GM23338 (cell line): Measurements from ENCODE around the gene CATSPERE. TPM values are rescaled to one million over a fixed set of nuclear protein-coding genes. Genes with fewer than 3 reads are reported as not detected.

Experiments
- ATAC-seq: fragments of 200-7000 bp; cut with Tn5 transposase; 3 replicates; pipeline ENCODE4 v1.9.1; 2020
- DNase-seq: peaks from one replicate; pipeline ENCODE4 v3.0.0-alpha.2; 2015; ENCODE audit warnings: low spot score
- H2AFZ ChIP-seq: fragments of 200-600 bp; sonication (generic); 2 replicates; pipeline ENCODE4 v1.8.0; 2016; ENCODE audit warnings: antibody characterized with exemption, mild to moderate bottlenecking, moderate library complexity
- H3F3A ChIP-seq: fragments of 200-600 bp; sonication (generic); replicated peaks from 2 replicates; pipeline ENCODE4 v1.8.0; 2017; ENCODE audit warnings: antibody characterized with exemption, mixed run types, low read depth
- H3K27ac ChIP-seq: fragments of 200-600 bp; sonication (generic); 2 replicates; pipeline ENCODE4 v1.6.1; 2016; ENCODE audit warnings: low read depth
- H3K27me3 ChIP-seq: fragments of 200-600 bp; sonication (generic); 2 replicates; pipeline ENCODE4 v1.8.0; 2016; ENCODE audit warnings: mild to moderate bottlenecking, mixed run types, moderate library complexity; ENCODE audit not compliant: insufficient read depth
- H3K36me3 ChIP-seq: fragments of 200-600 bp; sonication (generic); 2 replicates; pipeline ENCODE4 v1.8.0; 2016; ENCODE audit warnings: mild to moderate bottlenecking; ENCODE audit not compliant: insufficient read depth
- H3K4me1 ChIP-seq: fragments of 200-600 bp; sonication (generic); 2 replicates; pipeline ENCODE4 v1.8.0; 2016; ENCODE audit warnings: mild to moderate bottlenecking, moderate library complexity; ENCODE audit not compliant: insufficient read depth
- H3K4me2 ChIP-seq: fragments of 200-600 bp; sonication (generic); 2 replicates; pipeline ENCODE4 v1.7.1; 2017; ENCODE audit warnings: mixed run types
- H3K4me3 ChIP-seq: fragments of 200-600 bp; sonication (generic); 2 replicates; pipeline ENCODE4 v1.6.1; 2016; ENCODE audit warnings: mixed run types
- H3K79me2 ChIP-seq: fragments of 200-600 bp; sonication (generic); replicated peaks from 2 replicates; pipeline ENCODE4 v1.8.0; 2017; ENCODE audit warnings: mild to moderate bottlenecking; ENCODE audit not compliant: insufficient read depth
- H3K9me2 ChIP-seq: fragments of 200-600 bp; sonication (generic); 2 replicates; pipeline ENCODE4 v1.8.0; 2017; ENCODE audit not compliant: insufficient read depth
- H4K20me1 ChIP-seq: fragments of 200-600 bp; sonication (generic); replicated peaks from 2 replicates; pipeline ENCODE4 v1.8.0; 2017; ENCODE audit warnings: mild to moderate bottlenecking; ENCODE audit not compliant: insufficient read depth
- H3K27ac Mint-ChIP-seq: 2 replicates; pipeline ENCODE4 v1.8.0; 2020; ENCODE audit warnings: inconsistent platforms, mild to moderate bottlenecking, moderate library complexity, mixed read lengths
- H3K27me3 Mint-ChIP-seq: 3 replicates; pipeline ENCODE4 v1.8.0; 2022; ENCODE audit warnings: low read depth, mild to moderate bottlenecking, moderate library complexity, mixed read lengths, inconsistent platforms; ENCODE audit not compliant: insufficient read depth, poor library complexity
- H3K36me3 Mint-ChIP-seq: 3 replicates; pipeline ENCODE4 v1.8.0; 2021; ENCODE audit warnings: low read depth, mild to moderate bottlenecking, inconsistent platforms, moderate library complexity, mixed read lengths
- H3K4me1 Mint-ChIP-seq: 3 replicates; pipeline ENCODE4 v1.8.0; 2020; ENCODE audit warnings: mild to moderate bottlenecking, inconsistent platforms, mixed read lengths
- H3K4me3 Mint-ChIP-seq: 3 replicates; pipeline ENCODE4 v1.8.0; 2021; ENCODE audit warnings: moderate library complexity, mild to moderate bottlenecking, inconsistent platforms, mixed read lengths
- H3K9me3 Mint-ChIP-seq: 3 replicates; pipeline ENCODE4 v1.8.0; 2020; ENCODE audit warnings: moderate library complexity, mild to moderate bottlenecking, inconsistent platforms, mixed read lengths
- CREB1 ChIP-seq: fragments of 250-450 bp; sonication (Bioruptor Pico); IDR thresholded peaks from 2 replicates; pipeline ENCODE4 v1.5.0; 2020; ENCODE audit warnings: low read depth, mild to moderate bottlenecking, moderate library complexity
- CTCF ChIP-seq, 2 experiments: fragments of 200-600 bp in 1 of 2; sonication (generic) in 1 of 2; conservative IDR thresholded peaks; 2 replicates each; pipeline versions ENCODE4 v1.5.1 to v1.6.1; 2016 to 2017; ENCODE audit warnings: antibody characterized with exemption in 2 of 2, low read depth in 2 of 2, mild to moderate bottlenecking in 2 of 2, moderate library complexity in 1 of 2
- EZH2 ChIP-seq: fragments of 200-600 bp; sonication (generic); IDR thresholded peaks from one replicate; pipeline ENCODE4 v1.8.0; 2017; ENCODE audit warnings: antibody characterized with exemption, mild to moderate bottlenecking, low read depth; ENCODE audit not compliant: unreplicated experiment
- EZH2phosphoT487 ChIP-seq: fragments of 200-600 bp; sonication (generic); IDR thresholded peaks from one replicate; pipeline ENCODE4 v1.8.1; 2018; ENCODE audit warnings: antibody characterized with exemption; ENCODE audit not compliant: unreplicated experiment
- JUNB ChIP-seq: IDR thresholded peaks from one replicate; pipeline ENCODE4 v1.6.1; 2016; ENCODE audit warnings: antibody characterized with exemption; ENCODE audit not compliant: unreplicated experiment
- NANOG ChIP-seq: IDR thresholded peaks from 2 replicates; pipeline ENCODE4 v1.6.1; 2016; ENCODE audit warnings: antibody characterized with exemption, borderline replicate concordance
- POLR2AphosphoS5 ChIP-seq: IDR thresholded peaks from 2 replicates; pipeline ENCODE4 v1.6.1; 2016; ENCODE audit warnings: antibody characterized with exemption, low read depth
- REST ChIP-seq: IDR thresholded peaks from one replicate; pipeline ENCODE4 v1.6.1; 2018; ENCODE audit warnings: antibody characterized with exemption; ENCODE audit not compliant: unreplicated experiment
- STAT1 ChIP-seq: IDR thresholded peaks from one replicate; pipeline ENCODE4 v1.6.1; 2016; ENCODE audit warnings: antibody characterized with exemption; ENCODE audit not compliant: unreplicated experiment
- ZNF114 ChIP-seq: fragments of 250-450 bp; sonication (Bioruptor Pico); IDR thresholded peaks from 2 replicates; pipeline ENCODE4 v1.5.0; 2020; ENCODE audit warnings: mild to moderate bottlenecking, moderate library complexity
- ZNF331 ChIP-seq: fragments of 250-450 bp; sonication (Bioruptor Pico); IDR thresholded peaks from 2 replicates; pipeline ENCODE4 v1.5.0; 2020; ENCODE audit warnings: low read depth, mild to moderate bottlenecking, moderate library complexity
- polyA plus RNA-seq: library from polyadenylated mRNA; unstranded; fragments of >200 nt; fragmentation: Nextera tagmentation; extraction: Ambion mirVana; gene quantifications from 2 replicates; pipeline ENCODE4 v1.2.1, GENCODE V29; 2016
- total RNA-seq: library from RNA; depleted of rRNA; stranded (reverse); fragments of >200 nt; shearing (Covaris generic); gene quantifications from 2 replicates; pipeline ENCODE4 v1.2.3, GENCODE V29; 2014
- TF ChIP-seq, protein P1 (sequence below): IDR thresholded peaks from 2 replicates; pipeline ENCODE4 v1.6.1; 2016; ENCODE audit warnings: antibody characterized with exemption
- TF ChIP-seq, protein P2 (sequence below): fragments of 250-450 bp; sonication (Bioruptor Pico); IDR thresholded peaks from 2 replicates; pipeline ENCODE4 v1.5.0; 2020; ENCODE audit warnings: mild to moderate bottlenecking, moderate library complexity

CATSPERE gene
- total and polyA plus RNA-seq, 2 experiments from 2014 or later, result 0.70 TPM; not detected in 1

GRCh38 chr1:244674446-244674845 lies 213.4 kb downstream of the CATSPERE start:
- TF ChIP-seq, protein P1, sequence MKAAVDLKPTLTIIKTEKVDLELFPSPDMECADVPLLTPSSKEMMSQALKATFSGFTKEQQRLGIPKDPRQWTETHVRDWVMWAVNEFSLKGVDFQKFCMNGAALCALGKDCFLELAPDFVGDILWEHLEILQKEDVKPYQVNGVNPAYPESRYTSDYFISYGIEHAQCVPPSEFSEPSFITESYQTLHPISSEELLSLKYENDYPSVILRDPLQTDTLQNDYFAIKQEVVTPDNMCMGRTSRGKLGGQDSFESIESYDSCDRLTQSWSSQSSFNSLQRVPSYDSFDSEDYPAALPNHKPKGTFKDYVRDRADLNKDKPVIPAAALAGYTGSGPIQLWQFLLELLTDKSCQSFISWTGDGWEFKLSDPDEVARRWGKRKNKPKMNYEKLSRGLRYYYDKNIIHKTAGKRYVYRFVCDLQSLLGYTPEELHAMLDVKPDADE, result no peak
- no peak for TF ChIP-seq EZH2phosphoT487
- TF ChIP-seq CTCF (conservative IDR thresholded peaks at IDR 0.05; ENCODE audit: low read depth in 2 of 2), result no peak
- TF ChIP-seq ZNF114 (CRISPR knock-in tag), result no peak
- no peak for TF ChIP-seq CREB1 (CRISPR knock-in tag)
- no peak for TF ChIP-seq NANOG
- TF ChIP-seq POLR2AphosphoS5, result no peak
- TF ChIP-seq REST, result no peak
- TF ChIP-seq EZH2, result no peak
- no peak for TF ChIP-seq ZNF331 (CRISPR knock-in tag)
- TF ChIP-seq, protein P2, sequence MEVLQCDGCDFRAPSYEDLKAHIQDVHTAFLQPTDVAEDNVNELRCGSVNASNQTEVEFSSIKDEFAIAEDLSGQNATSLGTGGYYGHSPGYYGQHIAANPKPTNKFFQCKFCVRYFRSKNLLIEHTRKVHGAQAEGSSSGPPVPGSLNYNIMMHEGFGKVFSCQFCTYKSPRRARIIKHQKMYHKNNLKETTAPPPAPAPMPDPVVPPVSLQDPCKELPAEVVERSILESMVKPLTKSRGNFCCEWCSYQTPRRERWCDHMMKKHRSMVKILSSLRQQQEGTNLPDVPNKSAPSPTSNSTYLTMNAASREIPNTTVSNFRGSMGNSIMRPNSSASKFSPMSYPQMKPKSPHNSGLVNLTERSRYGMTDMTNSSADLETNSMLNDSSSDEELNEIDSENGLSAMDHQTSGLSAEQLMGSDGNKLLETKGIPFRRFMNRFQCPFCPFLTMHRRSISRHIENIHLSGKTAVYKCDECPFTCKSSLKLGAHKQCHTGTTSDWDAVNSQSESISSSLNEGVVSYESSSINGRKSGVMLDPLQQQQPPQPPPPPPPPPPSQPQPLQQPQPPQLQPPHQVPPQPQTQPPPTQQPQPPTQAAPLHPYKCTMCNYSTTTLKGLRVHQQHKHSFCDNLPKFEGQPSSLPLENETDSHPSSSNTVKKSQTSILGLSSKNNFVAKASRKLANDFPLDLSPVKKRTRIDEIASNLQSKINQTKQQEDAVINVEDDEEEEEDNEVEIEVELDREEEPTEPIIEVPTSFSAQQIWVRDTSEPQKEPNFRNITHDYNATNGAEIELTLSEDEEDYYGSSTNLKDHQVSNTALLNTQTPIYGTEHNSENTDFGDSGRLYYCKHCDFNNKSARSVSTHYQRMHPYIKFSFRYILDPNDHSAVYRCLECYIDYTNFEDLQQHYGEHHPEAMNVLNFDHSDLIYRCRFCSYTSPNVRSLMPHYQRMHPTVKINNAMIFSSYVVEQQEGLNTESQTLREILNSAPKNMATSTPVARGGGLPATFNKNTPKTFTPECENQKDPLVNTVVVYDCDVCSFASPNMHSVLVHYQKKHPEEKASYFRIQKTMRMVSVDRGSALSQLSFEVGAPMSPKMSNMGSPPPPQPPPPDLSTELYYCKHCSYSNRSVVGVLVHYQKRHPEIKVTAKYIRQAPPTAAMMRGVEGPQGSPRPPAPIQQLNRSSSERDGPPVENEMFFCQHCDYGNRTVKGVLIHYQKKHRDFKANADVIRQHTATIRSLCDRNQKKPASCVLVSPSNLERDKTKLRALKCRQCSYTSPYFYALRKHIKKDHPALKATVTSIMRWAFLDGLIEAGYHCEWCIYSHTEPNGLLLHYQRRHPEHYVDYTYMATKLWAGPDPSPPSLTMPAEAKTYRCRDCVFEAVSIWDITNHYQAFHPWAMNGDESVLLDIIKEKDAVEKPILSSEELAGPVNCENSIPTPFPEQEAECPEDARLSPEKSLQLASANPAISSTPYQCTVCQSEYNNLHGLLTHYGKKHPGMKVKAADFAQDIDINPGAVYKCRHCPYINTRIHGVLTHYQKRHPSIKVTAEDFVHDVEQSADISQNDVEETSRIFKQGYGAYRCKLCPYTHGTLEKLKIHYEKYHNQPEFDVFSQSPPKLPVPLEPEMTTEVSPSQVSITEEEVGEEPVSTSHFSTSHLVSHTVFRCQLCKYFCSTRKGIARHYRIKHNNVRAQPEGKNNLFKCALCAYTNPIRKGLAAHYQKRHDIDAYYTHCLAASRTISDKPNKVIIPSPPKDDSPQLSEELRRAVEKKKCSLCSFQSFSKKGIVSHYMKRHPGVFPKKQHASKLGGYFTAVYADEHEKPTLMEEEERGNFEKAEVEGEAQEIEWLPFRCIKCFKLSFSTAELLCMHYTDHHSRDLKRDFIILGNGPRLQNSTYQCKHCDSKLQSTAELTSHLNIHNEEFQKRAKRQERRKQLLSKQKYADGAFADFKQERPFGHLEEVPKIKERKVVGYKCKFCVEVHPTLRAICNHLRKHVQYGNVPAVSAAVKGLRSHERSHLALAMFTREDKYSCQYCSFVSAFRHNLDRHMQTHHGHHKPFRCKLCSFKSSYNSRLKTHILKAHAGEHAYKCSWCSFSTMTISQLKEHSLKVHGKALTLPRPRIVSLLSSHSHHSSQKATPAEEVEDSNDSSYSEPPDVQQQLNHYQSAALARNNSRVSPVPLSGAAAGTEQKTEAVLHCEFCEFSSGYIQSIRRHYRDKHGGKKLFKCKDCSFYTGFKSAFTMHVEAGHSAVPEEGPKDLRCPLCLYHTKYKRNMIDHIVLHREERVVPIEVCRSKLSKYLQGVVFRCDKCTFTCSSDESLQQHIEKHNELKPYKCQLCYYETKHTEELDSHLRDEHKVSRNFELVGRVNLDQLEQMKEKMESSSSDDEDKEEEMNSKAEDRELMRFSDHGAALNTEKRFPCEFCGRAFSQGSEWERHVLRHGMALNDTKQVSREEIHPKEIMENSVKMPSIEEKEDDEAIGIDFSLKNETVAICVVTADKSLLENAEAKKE (CRISPR knock-in tag), result no peak
- TF ChIP-seq JUNB, result no peak
- TF ChIP-seq STAT1, result no peak
- Histone ChIP-seq H3K4me2 (no peak overlapping the region), H2AFZ (no peak overlapping the region), H3K79me2 (peaks cover 100% of the 10 kb centered on the region), H3K27ac (no peak overlapping the region), H3K4me1 (no peaks in the 10 kb centered on the region), H3K27me3 (no peaks in the 10 kb centered on the region), H3K36me3 (no peaks in the 10 kb centered on the region), H3K9me2 (no peaks in the 10 kb centered on the region), H3K4me3 (no peak overlapping the region), H4K20me1 (peaks cover 21% of the 10 kb centered on the region), H3F3A (no peaks in the 10 kb centered on the region)
- Mint-ChIP-seq H3K4me3 (no peak overlapping the region), H3K9me3 (no peaks in the 10 kb centered on the region), H3K27ac (no peak overlapping the region), H3K27me3 (peaks cover 3% of the 10 kb centered on the region), H3K36me3 (peaks cover 24% of the 10 kb centered on the region; the same call in 2 of the 3 replicates), H3K4me1 (no peaks in the 10 kb centered on the region; the same call in 2 of the 3 replicates)
- DNase-seq, result no peak
- ATAC-seq, result no peak
